GM12892 (cell line): ENCODE data around the gene H6PD.

ENCODE experiments used
- DNase-seq: peaks from one replicate; pipeline ENCODE4 v3.0.0; 2011; ENCODE audit not compliant: insufficient read length
- FAIRE-seq: peaks from 2 replicates; lab custom pipeline; 2011; peaks lifted over from hg19 to GRCh38; lab: Jason Lieb, UNC
- POLR2A ChIP-seq: IDR thresholded peaks from 2 replicates; pipeline ENCODE4 v1.6.1; 2011; ENCODE audit warnings: low read depth, low read length, control low read depth
- POLR2AphosphoS5 ChIP-seq: IDR thresholded peaks from 2 replicates; pipeline ENCODE4 v1.6.1; 2011; ENCODE audit warnings: low read depth, low read length, control low read depth
- TAF1 ChIP-seq: IDR thresholded peaks from 2 replicates; pipeline ENCODE4 v1.6.1; 2011; ENCODE audit warnings: low read depth, mild to moderate bottlenecking, control low read depth, low read length, borderline replicate concordance

The H6PD gene

DNA sequence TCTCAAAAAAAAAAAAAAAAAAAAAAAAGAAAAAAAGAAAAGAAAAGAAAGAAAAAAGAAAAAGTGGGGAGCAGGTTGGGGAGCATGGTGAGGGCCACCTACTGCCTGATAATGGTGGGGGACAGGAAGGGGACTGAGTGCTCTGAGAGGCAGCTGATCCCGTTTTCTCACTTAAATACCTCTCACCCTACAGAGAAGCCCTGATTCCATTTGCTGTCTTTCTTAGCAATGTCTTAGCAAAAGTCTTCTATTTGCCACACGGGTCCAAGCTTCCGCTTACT is 692 bp upstream of the H6PD start:
- FAIRE-seq (no peak), DNase-seq (no peak)
- TF ChIP-seq TAF1 (no peak), POLR2A (no peak), POLR2AphosphoS5 (no peak)

GRCh38 chr1:9235096-9235459 is 504 bp downstream of the H6PD start:
- FAIRE-seq (peak; percentile 5), DNase-seq (no peak)
- TF ChIP-seq POLR2AphosphoS5 (no peak), TAF1 (no peak), POLR2A (no peak)

DNA sequence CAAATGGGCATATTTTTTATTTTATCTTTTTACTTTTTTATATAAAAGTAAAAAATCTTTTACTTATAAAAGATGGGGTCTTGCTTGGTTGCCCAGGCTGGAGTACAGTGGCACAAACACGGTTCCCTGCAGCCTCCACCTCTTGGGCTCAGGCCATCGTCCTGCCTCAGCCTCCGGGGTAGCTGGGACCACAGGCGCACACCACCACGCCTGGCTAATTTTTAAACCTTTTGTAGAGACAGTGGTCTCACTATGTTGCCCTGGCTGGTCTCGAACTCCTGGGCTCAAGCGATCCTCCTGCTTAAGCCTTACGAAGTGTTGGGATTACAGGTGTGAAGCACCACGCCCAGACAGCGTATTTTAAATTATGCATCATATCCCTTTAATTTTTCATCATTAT is 986 bp downstream of the H6PD start:
- FAIRE-seq (no peak), DNase-seq (no peak)
- TF ChIP-seq POLR2AphosphoS5 (no peak), POLR2A (no peak), TAF1 (no peak)

DNA sequence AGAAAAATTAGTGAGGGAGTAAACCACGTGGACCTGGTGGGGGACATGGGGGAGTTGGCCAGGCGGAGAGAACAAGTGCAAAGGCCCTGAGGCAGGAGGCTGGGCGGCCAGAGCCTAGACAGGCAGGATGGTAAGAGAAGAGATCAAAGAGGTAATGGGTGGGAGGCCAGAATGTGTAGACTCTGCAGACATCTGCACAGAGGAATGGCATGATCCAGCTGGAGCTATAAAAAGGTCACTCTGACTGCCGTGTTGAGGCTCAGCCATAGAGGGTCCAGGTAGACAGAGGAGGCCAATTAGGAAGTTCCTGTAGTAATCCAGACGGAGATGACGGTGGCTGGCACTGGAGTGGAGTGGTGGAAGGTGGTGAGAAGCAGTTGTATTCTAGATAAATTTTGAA is 3.6 kb downstream of the H6PD start:
- TF ChIP-seq POLR2AphosphoS5 (no peak), POLR2A (no peak), TAF1 (no peak)
- no peak for FAIRE-seq
- DNase-seq, result no peak

DNA sequence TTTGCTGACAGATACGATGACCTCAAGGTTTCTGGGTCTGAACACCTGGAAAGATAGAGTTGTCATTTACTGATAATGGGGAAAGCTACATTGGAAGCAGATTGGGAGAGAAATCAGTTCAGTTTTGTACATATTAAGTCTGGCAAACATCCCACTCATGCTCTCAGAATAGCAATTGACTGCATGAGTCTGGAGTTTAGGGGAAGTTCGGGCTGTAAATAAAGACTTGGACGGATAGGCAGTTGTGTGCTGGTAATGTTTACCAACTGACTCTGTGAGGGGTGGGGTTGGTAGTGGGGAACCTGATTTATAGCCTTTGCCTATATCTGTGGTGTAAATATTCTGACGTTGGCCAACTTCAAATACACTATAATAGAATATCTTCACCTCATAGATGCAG is 4.0 kb downstream of the H6PD start:
- FAIRE-seq (no peak), DNase-seq (no peak)
- no peak for TF ChIP-seq TAF1
- no peak for TF ChIP-seq POLR2A
- no peak for TF ChIP-seq POLR2AphosphoS5

- FAIRE-seq, result peak; percentile 71
- peak; percentile 53 for DNase-seq
- TF ChIP-seq POLR2A (no peak), POLR2AphosphoS5 (no peak), TAF1 (no peak)
Observed at GRCh38 chr1:9239622-9240401, 5.2 kb downstream of the H6PD start.

- no peak for DNase-seq
- TF ChIP-seq POLR2AphosphoS5, result no peak
- no peak for TF ChIP-seq POLR2A
- no peak for TF ChIP-seq TAF1
- FAIRE-seq, result no peak
Observed at GRCh38 chr1:9240914-9241820, 6.6 kb downstream of the H6PD start.

DNA sequence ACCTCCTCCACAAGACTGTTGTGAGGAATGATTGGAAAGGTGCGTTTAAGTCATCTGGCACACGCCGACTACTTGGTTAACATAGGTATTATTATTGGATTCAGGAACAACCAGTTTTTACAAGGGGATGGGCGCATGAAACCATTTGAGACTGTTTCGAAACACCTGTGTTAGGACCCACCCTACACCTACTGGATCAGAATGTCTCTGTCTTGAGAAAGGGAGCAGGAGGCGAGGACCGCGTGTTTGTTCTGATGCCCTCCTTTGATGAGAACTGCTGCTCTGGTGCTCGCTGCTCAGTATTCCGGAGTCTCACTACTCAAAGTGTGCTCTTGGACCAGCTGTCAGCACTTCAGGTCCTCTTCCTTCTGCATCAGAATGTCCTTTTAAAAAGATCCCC is 7.3 kb downstream of the H6PD start:
- DNase-seq, result no peak
- FAIRE-seq, result no peak
- TF ChIP-seq POLR2AphosphoS5 (no peak), POLR2A (no peak), TAF1 (no peak)

- FAIRE-seq (no peak), DNase-seq (no peak)
- TF ChIP-seq POLR2A (no peak), TAF1 (no peak), POLR2AphosphoS5 (no peak)
Observed at GRCh38 chr1:9242338-9242969, 7.9 kb downstream of the H6PD start.

- no peak for FAIRE-seq
Observed at GRCh38 chr1:9243066-9243739, 8.6 kb downstream of the H6PD start.

DNA sequence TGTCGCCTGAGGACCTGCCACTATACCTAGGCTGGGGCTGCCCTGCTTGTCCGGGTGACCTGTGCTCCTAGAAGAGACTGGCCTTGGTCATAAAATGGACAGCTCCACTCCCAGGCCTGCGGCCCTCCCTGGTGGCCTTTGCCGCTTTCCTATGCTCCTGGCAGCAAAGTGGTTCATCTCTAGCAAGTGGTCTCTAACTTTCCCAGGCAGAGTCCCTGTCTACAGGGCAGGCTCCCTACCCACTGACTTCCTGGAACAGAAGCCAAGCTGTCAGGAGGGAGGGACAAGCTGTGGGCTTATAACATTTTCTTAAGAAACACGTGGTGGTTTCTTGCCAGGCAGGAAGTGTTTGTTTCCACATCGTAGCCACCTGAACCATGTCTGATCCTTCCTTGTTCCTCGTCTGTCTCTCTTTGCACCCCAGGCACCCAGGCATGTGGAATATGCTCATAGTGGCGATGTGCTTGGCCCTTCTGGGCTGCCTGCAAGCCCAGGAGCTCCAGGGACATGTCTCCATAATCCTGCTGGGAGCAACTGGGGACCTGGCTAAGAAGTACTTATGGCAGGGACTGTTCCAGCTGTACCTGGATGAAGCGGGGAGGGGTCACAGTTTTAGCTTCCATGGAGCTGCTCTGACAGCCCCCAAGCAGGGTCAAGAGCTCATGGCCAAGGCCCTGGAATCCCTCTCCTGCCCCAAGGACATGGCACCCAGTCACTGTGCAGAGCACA is 10.1 kb downstream of the H6PD start:
- TF ChIP-seq POLR2A, result no peak
- TF ChIP-seq POLR2AphosphoS5, result no peak
- TF ChIP-seq TAF1, result no peak
- FAIRE-seq, result no peak
- DNase-seq, result no peak

More at GRCh38 chr1:9243066-9243739, 8.6 kb downstream of the H6PD start:
- TF ChIP-seq TAF1 (no peak), POLR2AphosphoS5 (no peak), POLR2A (no peak)
- no peak for DNase-seq

GRCh38 chr1:9245230-9245619 is 10.7 kb downstream of the H6PD start:
- TF ChIP-seq POLR2A (no peak), POLR2AphosphoS5 (no peak), TAF1 (no peak)
- FAIRE-seq, result no peak
- no peak for DNase-seq
